Mesendoderm (in vitro differentiated cells): ENCODE data around the gene RHBDD2.
"Not testable (repeated sequence)": the region's sequence is repeated elsewhere in the genome, so short reads cannot be mapped to it uniquely, and the experiment has no call there.

ENCODE experiments used
- DNase-seq: peaks from one replicate; pipeline ENCODE4 v3.0.0; 2013
- H2AK5ac ChIP-seq: 2 replicates; pipeline ENCODE4 v1.6.1; 2013; ENCODE audit warnings: low read length, inconsistent platforms
- H2BK120ac ChIP-seq: 2 replicates; pipeline ENCODE4 v1.6.1; 2013; ENCODE audit warnings: low read depth, mild to moderate bottlenecking, low read length, moderate library complexity, mixed read lengths
- H2BK15ac ChIP-seq: replicated peaks from 2 replicates; pipeline ENCODE4 v1.6.1; 2013; ENCODE audit warnings: low read depth, mild to moderate bottlenecking, moderate library complexity
- H2BK5ac ChIP-seq: 2 replicates; pipeline ENCODE4 v1.6.1; 2013; ENCODE audit warnings: low read length, inconsistent platforms
- H3K18ac ChIP-seq: 2 replicates; pipeline ENCODE4 v1.6.1; 2013; ENCODE audit warnings: mild to moderate bottlenecking, low read length, mixed read lengths
- H3K23ac ChIP-seq: one replicate; pipeline ENCODE4 v1.6.1; 2013; ENCODE audit warnings: low read length
- H3K27ac ChIP-seq: 2 replicates; pipeline ENCODE4 v1.5.1; 2013; ENCODE audit warnings: low read depth, mild to moderate bottlenecking, inconsistent platforms, low read length, moderate library complexity
- H3K27me3 ChIP-seq: 2 replicates; pipeline ENCODE4 v1.6.1; 2013; ENCODE audit warnings: low read length, control low read depth, mild to moderate bottlenecking, inconsistent platforms; ENCODE audit not compliant: insufficient read depth, poor library complexity
- H3K36me3 ChIP-seq: 2 replicates; pipeline ENCODE4 v1.6.1; 2013; ENCODE audit warnings: low read length, inconsistent platforms; ENCODE audit not compliant: control insufficient read depth, insufficient read depth
- H3K4ac ChIP-seq: one replicate; pipeline ENCODE4 v1.6.1; 2013; ENCODE audit warnings: low read depth, mild to moderate bottlenecking, low read length, moderate library complexity
- H3K4me1 ChIP-seq: 2 replicates; pipeline ENCODE4 v1.6.1; 2013; ENCODE audit warnings: low read depth, low read length, inconsistent platforms; ENCODE audit not compliant: control insufficient read depth
- H3K4me2 ChIP-seq: 2 replicates; pipeline ENCODE4 v1.6.1; 2013; ENCODE audit warnings: low read length
- H3K4me3 ChIP-seq: 2 replicates; pipeline ENCODE4 v1.5.1; 2013; ENCODE audit warnings: mild to moderate bottlenecking, low read length
- H3K56ac ChIP-seq: one replicate; pipeline ENCODE4 v1.6.1; 2013; ENCODE audit warnings: low read length
- H3K79me1 ChIP-seq: 2 replicates; pipeline ENCODE4 v1.6.1; 2013; ENCODE audit warnings: low read length, inconsistent platforms
- H3K79me2 ChIP-seq: 2 replicates; pipeline ENCODE4 v1.6.1; 2013; ENCODE audit warnings: mild to moderate bottlenecking, low read length; ENCODE audit not compliant: control insufficient read depth, insufficient read depth
- H3K9ac ChIP-seq: 2 replicates; pipeline ENCODE4 v1.6.1; 2013; ENCODE audit warnings: low read length, inconsistent platforms
- H4K5ac ChIP-seq: one replicate; pipeline ENCODE4 v1.6.1; 2013; ENCODE audit warnings: low read length
- H4K8ac ChIP-seq: one replicate; pipeline ENCODE4 v1.6.1; 2013; ENCODE audit warnings: low read depth, mild to moderate bottlenecking, control low read depth, low read length, moderate library complexity
- WGBS: extraction: QIAGEN DNeasy Blood & Tissue Kit; methylation state at CpG from one replicate; pipeline ENCODE4 v1.1.7; 2013; ENCODE audit warnings: low lambda C conversion rate, missing lambda C conversion rate; ENCODE audit not compliant: insufficient coverage; ENCODE audit errors: extremely low coverage; 5-methylcytosine and 5-hydroxymethylcytosine counted together

The RHBDD2 gene

DNA sequence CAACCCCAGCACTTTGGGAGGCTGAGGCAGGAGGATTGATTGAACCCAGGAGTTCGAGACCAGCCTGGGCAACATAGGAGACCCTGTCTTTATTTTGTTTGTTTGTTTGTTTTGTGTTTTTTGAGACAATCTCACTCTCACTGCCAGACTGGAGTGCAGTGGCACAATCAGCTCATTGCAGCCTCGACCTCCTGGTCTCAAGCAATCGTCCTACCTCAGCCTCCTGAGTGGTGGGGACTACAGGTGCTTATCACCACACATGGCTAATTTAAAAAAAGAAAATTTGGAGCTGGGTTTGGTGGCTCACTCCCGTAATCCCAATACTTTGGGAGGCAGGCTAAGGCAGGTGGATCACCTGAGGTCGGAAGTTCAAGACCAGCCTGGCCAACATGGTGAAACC lies 34.7 kb upstream of the RHBDD2 start:
- H3K79me1 ChIP-seq: no peaks in the 10 kb centered on the region
- H2BK120ac ChIP-seq: no peak overlapping the region
- H2BK5ac ChIP-seq: no peak overlapping the region
- no peak for DNase-seq
- H4K8ac ChIP-seq: no peak overlapping the region
- H4K5ac ChIP-seq: no peak overlapping the region
- H3K79me2 ChIP-seq: no peaks in the 10 kb centered on the region
- H3K27ac ChIP-seq: no peak overlapping the region
- no peak overlapping the region for H3K4me2 ChIP-seq
- H3K4me1 ChIP-seq: no peaks in the 10 kb centered on the region
- H2AK5ac ChIP-seq: no peak overlapping the region
- no peak overlapping the region for H2BK15ac ChIP-seq
- H3K56ac ChIP-seq: no peak overlapping the region
- H3K27me3 ChIP-seq: no peaks in the 10 kb centered on the region
- H3K36me3 ChIP-seq: no peaks in the 10 kb centered on the region
- H3K4ac ChIP-seq: no peak overlapping the region
- WGBS: no CpG with 5 or more reads among the region's 5 CpGs
- H3K4me3 ChIP-seq: no peak overlapping the region
- H3K18ac ChIP-seq: no peak overlapping the region
- no peak overlapping the region for H3K23ac ChIP-seq
- no peak overlapping the region for H3K9ac ChIP-seq

DNA sequence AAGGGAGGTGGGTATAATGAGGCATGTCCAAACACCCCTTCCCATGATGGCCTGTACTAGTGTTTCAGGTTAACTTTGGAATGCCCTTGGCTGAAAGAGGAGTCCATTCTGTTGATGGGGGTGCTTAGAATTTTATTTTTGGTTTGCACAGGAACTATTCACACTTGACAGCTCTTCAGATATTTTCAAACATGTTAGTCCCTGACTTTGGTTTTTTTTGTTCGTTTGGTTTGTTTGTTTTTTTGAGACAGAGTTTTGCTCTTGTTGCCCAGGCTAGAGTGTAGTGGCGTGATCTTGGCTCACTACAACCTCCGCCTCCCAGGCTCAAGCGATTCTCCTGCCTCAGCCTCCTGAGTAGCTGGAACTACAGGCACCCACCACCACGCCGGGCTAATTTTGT lies 33.7 kb upstream of the RHBDD2 start:
- H2AK5ac ChIP-seq, H2BK15ac ChIP-seq, H3K27me3 ChIP-seq, H2BK120ac ChIP-seq, H3K27ac ChIP-seq, H2BK5ac ChIP-seq, H3K4me3 ChIP-seq, H3K79me1 ChIP-seq, H3K56ac ChIP-seq, H3K18ac ChIP-seq, DNase-seq, H3K4me1 ChIP-seq, H3K23ac ChIP-seq, H3K4ac ChIP-seq, H4K8ac ChIP-seq, H3K79me2 ChIP-seq, H3K4me2 ChIP-seq, H3K9ac ChIP-seq, H3K36me3 ChIP-seq, H4K5ac ChIP-seq: not testable (repeated sequence)
- no CpG with 5 or more reads among the region's 6 CpGs for WGBS

DNA sequence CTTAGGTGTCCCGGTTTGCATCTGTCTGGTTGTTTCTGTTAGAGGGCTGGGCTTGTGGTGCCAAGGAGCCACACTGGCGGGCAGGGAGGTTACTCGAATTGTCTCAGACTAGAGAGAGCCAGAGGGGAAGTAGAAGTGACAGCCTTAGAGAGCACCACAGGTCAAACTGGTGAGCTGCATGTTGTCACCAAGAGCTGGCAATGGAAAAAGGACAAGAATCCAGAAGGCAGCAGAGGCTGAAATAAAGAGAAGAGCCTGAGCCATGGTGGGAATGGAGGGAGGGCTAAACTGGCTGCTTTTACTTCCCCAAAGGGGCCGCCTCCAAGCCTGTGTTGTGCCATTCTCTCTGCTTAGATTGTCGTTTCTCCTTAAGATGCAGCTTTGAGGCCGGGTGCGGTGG lies 31.1 kb upstream of the RHBDD2 start:
- no peak for DNase-seq
- no peak overlapping the region for H2BK15ac ChIP-seq
- H3K79me2 ChIP-seq: no peaks in the 10 kb centered on the region
- WGBS: no CpG with 5 or more reads among the region's 7 CpGs
- no peak overlapping the region for H3K4me3 ChIP-seq
- H4K8ac ChIP-seq: no peak overlapping the region
- no peak overlapping the region for H2AK5ac ChIP-seq
- no peak overlapping the region for H4K5ac ChIP-seq
- no peak overlapping the region for H3K23ac ChIP-seq
- H3K36me3 ChIP-seq: no peaks in the 10 kb centered on the region
- H3K27ac ChIP-seq: no peak overlapping the region
- no peak overlapping the region for H3K4ac ChIP-seq
- no peak overlapping the region for H3K9ac ChIP-seq
- no peak overlapping the region for H3K56ac ChIP-seq
- H2BK5ac ChIP-seq: no peak overlapping the region
- H3K18ac ChIP-seq: no peak overlapping the region
- H3K79me1 ChIP-seq: no peaks in the 10 kb centered on the region
- H3K4me1 ChIP-seq: no peaks in the 10 kb centered on the region
- no peak overlapping the region for H3K4me2 ChIP-seq
- no peak overlapping the region for H2BK120ac ChIP-seq
- H3K27me3 ChIP-seq: no peaks in the 10 kb centered on the region

DNA sequence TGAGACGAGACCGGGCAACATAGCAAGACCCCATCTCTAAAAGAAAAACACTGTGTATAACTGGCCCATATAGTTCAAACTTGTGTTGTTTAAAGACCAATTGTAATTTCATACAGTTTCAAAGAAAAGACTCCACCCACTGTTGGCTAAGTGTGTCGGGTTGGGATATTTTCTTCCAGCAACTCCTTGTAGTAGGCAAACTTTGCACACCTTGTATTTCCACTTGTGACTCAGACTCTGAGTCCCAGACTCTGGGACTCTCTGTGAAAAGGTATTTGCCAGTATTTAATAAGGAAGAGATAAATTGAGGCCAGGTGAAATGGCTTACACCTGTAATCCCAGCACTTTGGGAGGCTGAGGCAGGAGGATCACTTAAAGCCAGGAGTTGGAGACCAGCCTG lies 29.3 kb upstream of the RHBDD2 start:
- no peak overlapping the region for H3K23ac ChIP-seq
- H3K4me1 ChIP-seq: no peaks in the 10 kb centered on the region

DNA sequence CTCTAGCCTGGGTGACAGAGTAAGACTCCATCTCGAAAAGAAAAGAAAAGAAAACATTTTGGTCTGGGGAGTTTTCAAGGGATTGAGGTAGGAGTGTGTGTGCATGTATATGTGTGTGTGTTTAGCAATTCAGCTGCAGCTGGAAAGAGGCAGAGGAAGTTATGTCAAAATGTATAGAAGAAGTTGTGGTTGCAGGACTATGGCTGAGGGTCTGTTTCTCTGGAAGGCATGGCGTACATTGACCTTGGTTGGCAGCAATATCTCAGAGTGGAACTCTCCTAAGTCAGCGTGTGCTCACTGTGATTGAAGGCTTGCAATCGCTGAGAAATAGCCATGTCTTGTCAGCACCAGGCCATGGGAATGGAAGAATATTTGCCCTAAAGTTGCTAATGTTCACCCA lies 28.6 kb upstream of the RHBDD2 start:
- Histone ChIP-seq H3K27ac (no peak overlapping the region), H3K56ac (no peak overlapping the region), H2AK5ac (no peak overlapping the region), H2BK15ac (no peak overlapping the region), H3K18ac (no peak overlapping the region), H2BK5ac (no peak overlapping the region), H4K5ac (no peak overlapping the region), H3K79me2 (no peaks in the 10 kb centered on the region), H3K4me3 (no peak overlapping the region), H2BK120ac (no peak overlapping the region), H4K8ac (no peak overlapping the region), H3K23ac (no peak overlapping the region), H3K4ac (no peak overlapping the region), H3K4me2 (no peak overlapping the region), H3K27me3 (no peaks in the 10 kb centered on the region), H3K4me1 (no peaks in the 10 kb centered on the region), H3K9ac (no peak overlapping the region), H3K79me1 (no peaks in the 10 kb centered on the region), H3K36me3 (no peaks in the 10 kb centered on the region)
- DNase-seq: no peak
- WGBS: no CpG with 5 or more reads among the region's 4 CpGs

More for the DNA sequence above, 29.3 kb upstream of the RHBDD2 start:
- Histone ChIP-seq H4K5ac (no peak overlapping the region), H3K4ac (no peak overlapping the region), H3K56ac (no peak overlapping the region), H3K27me3 (no peaks in the 10 kb centered on the region), H2BK15ac (no peak overlapping the region), H3K79me1 (no peaks in the 10 kb centered on the region), H3K4me2 (no peak overlapping the region), H2BK120ac (no peak overlapping the region), H2AK5ac (no peak overlapping the region), H2BK5ac (no peak overlapping the region), H3K27ac (no peak overlapping the region), H3K18ac (no peak overlapping the region), H3K79me2 (no peaks in the 10 kb centered on the region), H3K9ac (no peak overlapping the region), H3K4me3 (no peak overlapping the region), H3K36me3 (no peaks in the 10 kb centered on the region), H4K8ac (no peak overlapping the region)
- DNase-seq: no peak
- no CpG with 5 or more reads among the region's 3 CpGs for WGBS

DNA sequence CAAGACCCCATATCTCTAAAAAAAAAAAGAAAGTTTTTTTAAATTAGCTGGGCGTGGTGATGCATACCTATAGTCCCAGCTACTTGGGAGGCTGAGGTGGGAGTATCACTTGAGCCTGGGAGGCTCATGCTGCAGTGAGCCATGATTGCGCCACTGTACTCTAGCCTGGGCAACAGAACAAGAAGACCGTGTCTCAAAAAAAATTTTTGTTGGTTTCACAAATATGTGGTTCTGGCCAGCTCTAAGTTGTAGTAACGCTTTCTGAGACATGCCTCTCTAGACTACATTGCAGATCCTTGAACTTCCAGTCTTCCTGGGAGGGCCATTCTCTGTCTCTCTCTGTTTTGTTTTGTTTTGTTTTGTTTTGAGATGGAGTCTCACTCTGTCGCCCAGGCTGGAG lies 24.6 kb upstream of the RHBDD2 start:
- H3K79me1 ChIP-seq: no peaks in the 10 kb centered on the region
- H3K4me2 ChIP-seq: no peak overlapping the region
- H4K5ac ChIP-seq: no peak overlapping the region
- no peak overlapping the region for H3K56ac ChIP-seq
- H3K4me3 ChIP-seq: no peak overlapping the region
- no CpG with 5 or more reads among the region's 5 CpGs for WGBS
- no peak overlapping the region for H4K8ac ChIP-seq
- no peak overlapping the region for H3K18ac ChIP-seq
- H2BK120ac ChIP-seq: no peak overlapping the region
- no peak overlapping the region for H2BK15ac ChIP-seq
- no peak overlapping the region for H3K4ac ChIP-seq
- no peak overlapping the region for H3K27ac ChIP-seq
- no peak overlapping the region for H2AK5ac ChIP-seq
- no peaks in the 10 kb centered on the region for H3K4me1 ChIP-seq
- no peaks in the 10 kb centered on the region for H3K27me3 ChIP-seq
- no peak for DNase-seq
- no peaks in the 10 kb centered on the region for H3K36me3 ChIP-seq
- no peak overlapping the region for H3K23ac ChIP-seq
- no peak overlapping the region for H3K9ac ChIP-seq
- H3K79me2 ChIP-seq: no peaks in the 10 kb centered on the region
- no peak overlapping the region for H2BK5ac ChIP-seq
